Measurements from ENCODE around the gene FABP1.

DNA sequence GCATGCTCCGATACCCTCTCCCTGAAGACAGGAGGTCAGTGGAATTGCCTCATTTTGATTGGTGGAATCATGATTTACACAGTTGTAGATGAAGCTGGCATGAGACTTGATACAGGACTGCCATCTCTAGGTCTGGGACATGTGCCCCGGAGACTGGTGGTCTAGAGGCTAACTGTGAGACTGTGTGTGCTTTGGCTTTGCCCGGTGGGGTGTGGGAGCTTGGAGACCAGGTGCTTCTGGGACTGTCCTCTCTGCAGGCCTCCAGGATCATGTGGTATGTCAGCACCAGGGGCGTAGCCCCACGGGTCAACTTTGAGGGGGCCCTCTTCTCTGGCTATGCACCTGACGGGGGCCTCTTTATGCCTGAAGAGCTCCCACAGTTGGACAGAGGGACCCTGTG is 45.0 kb upstream of the FABP1 start:
- TF ChIP-seq CTCF (IDR thresholded peaks at IDR 0.05) (no peak), POLR2AphosphoS5 (IDR thresholded peaks at IDR 0.05) (no peak), POLR2A (IDR thresholded peaks at IDR 0.05; ENCODE audit: low read depth) (no peak)
